SIG-M5 treated with dmso at 0.1 percent for 504 hours (cell line): ENCODE data around the gene LDHAL6B.

Source experiments
- DNase-seq: peaks from one replicate; lab custom pipeline; 2025; ENCODE audit not compliant: unreplicated experiment; lab: John Stamatoyannopoulos, UW

The LDHAL6B gene

DNA sequence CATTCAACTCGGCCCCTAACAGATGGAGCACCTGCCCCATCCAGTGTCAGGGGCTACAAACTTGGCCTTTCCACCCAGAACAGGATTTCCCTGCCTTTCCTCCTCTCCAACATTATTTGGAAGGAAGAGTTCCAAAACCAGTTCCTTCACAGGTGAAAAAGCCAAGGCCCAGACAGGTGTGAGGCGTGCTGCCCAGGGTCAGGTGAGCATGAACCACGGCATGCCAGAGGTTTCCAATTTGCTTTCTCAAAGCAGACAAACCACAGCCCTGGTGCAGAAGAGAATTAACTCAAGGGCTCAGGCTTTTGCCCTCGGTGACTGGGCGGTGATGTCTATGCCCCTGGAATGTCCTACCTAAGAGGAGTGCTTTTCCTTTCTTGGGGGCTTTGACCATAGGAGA lies 43.2 kb downstream of the LDHAL6B start:
- no peak for DNase-seq

GRCh38 chr15:59250249-59250648 lies 43.6 kb downstream of the LDHAL6B start:
- DNase-seq, result no peak

- DNase-seq, result no peak
Observed at GRCh38 chr15:59251001-59251845, 44.6 kb downstream of the LDHAL6B start.

- DNase-seq, result no peak
Observed at GRCh38 chr15:59252137-59252536, 45.5 kb downstream of the LDHAL6B start.

DNA sequence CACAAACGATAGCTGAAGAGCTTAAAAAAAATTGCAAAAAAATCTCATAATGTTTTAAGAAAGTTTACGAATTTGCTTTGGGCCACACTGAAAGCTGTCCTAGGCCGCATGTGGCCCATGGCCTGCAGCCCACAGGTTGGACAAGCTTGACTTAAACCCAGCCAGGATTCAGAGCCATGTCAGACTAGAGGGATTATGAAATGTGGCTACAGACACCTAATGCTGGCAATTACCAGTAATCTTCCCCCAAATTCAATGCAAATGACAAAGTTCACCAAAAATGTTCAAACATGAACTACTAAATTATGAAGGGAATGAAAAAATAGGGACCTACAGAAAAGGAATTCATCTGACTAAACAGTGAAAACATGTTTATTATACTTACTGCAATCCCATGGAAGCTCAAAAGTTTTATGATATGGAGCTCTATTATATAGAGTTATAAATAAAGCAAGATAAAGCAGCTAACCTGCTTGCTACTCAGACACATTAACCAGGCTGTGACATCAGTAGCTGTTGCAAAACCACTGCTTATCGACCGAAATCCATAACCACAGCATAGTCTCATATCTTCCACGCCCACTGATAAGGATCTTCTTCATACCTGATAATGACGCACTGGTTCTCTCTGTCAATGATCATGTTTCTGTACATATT lies 49.2 kb downstream of the LDHAL6B start:
- no peak for DNase-seq

- no peak for DNase-seq
Observed at GRCh38 chr15:59256482-59256881, 49.8 kb downstream of the LDHAL6B start.

DNA sequence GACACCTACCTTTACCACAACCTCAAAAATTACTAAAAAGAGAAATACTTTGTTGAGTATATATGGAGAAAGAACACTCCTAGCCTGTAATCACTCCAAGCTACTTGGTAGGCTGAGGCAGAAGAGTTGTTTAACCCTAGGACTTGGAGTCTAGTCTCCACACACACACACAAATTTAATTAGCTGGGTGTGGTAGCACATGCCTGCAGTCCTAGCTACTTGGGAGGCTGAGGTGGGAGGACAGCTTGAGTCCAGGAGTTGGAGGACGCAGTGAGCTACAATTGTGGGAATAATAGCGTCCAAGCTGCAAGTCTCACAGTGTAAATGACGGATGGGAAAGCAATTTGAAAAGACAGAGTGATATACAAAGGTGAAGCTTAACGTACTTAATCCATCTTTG lies 50.5 kb downstream of the LDHAL6B start:
- no peak for DNase-seq
